SK-N-SH (cell line): Measurements from ENCODE around the gene VPS18. TPM values are rescaled to one million over a fixed set of nuclear protein-coding genes. Genes with fewer than 3 reads are reported as not detected.

Experiments
- CTCF ChIA-PET: fragments of 300-600, 350-600 bp; formaldehyde crosslinking; extraction: SDS; loops from one replicate; lab custom pipeline; 2021; lab: Yijun Ruan, JAX
- POLR2A ChIA-PET: fragments of 350-600 bp; sonication (Branson Sonifier 250); formaldehyde crosslinking; extraction: SDS; loops from one replicate; lab custom pipeline; 2020; ENCODE audit warnings: antibody characterized with exemption, inconsistent platforms; lab: Yijun Ruan, JAX
- DNase-seq: peaks from one replicate; pipeline ENCODE4 v3.0.0; 2012
- H2AFZ ChIP-seq: fragments of 200-600 bp; sonication (generic); 2 replicates; pipeline ENCODE4 v1.8.1; 2016; ENCODE audit warnings: antibody characterized with exemption, mild to moderate bottlenecking, low read depth
- H3F3A ChIP-seq: fragments of 200-600 bp; sonication (generic); replicated peaks from 2 replicates; pipeline ENCODE3; 2016; ENCODE audit warnings: antibody characterized with exemption, mild to moderate bottlenecking; ENCODE audit not compliant: insufficient read depth
- H3K27ac ChIP-seq, 2 experiments: fragments of 200-500 bp in 1 of 2; fragments of 200-600 bp in 1 of 2; sonication (Bioruptor generic) in 1 of 2; sonication (generic), shearing (Covaris generic) in 1 of 2; 2 replicates each; pipeline versions ENCODE4 v1.5.1 to v1.6.1; 2014 to 2016; ENCODE audit warnings: low read depth in 2 of 2, inconsistent platforms in 1 of 2, low read length in 1 of 2, mild to moderate bottlenecking in 1 of 2, mixed read lengths in 1 of 2
- H3K27me3 ChIP-seq: fragments of 200-600 bp; sonication (generic), shearing (Covaris generic); 2 replicates; pipeline ENCODE4 v1.6.1; 2016; ENCODE audit warnings: mixed run types; ENCODE audit not compliant: insufficient read depth
- H3K36me3 ChIP-seq, 2 experiments: fragments of 200-500 bp in 1 of 2; fragments of 200-600 bp in 1 of 2; sonication (Bioruptor generic) in 1 of 2; sonication (generic) in 1 of 2; replicated peaks in 1 of 2; 2 replicates each; pipeline versions ENCODE3 to v1.5.1; 2014 to 2016; ENCODE audit warnings: low read length in 1 of 2, mild to moderate bottlenecking in 1 of 2; ENCODE audit not compliant: insufficient read depth in 2 of 2, control insufficient read depth in 1 of 2
- H3K4me1 ChIP-seq, 2 experiments: fragments of 200-500 bp in 1 of 2; fragments of 200-600 bp in 1 of 2; sonication (Bioruptor generic) in 1 of 2; sonication (generic), shearing (Covaris generic) in 1 of 2; 2 replicates each; pipeline versions ENCODE4 v1.5.1 to v1.6.1; 2014 to 2016; ENCODE audit warnings: low read depth in 1 of 2, low read length in 1 of 2, mixed run types in 1 of 2; ENCODE audit not compliant: insufficient read depth in 2 of 2, control insufficient read depth in 1 of 2
- H3K4me2 ChIP-seq: fragments of 200-600 bp; sonication (generic), shearing (Covaris generic); 2 replicates; pipeline ENCODE4 v1.6.1; 2017; ENCODE audit warnings: mixed run types
- H3K4me3 ChIP-seq, 2 experiments: fragments of 200-500 bp in 1 of 2; fragments of 200-600 bp in 1 of 2; sonication (Bioruptor generic) in 1 of 2; sonication (generic), shearing (Covaris generic) in 1 of 2; 2 replicates each; pipeline versions ENCODE4 v1.5.1 to v1.8.1; 2014 to 2016; ENCODE audit warnings: low read depth in 2 of 2, inconsistent platforms in 1 of 2, low read length in 1 of 2, mild to moderate bottlenecking in 1 of 2, mixed read lengths in 1 of 2, moderate library complexity in 1 of 2
- H3K79me2 ChIP-seq: fragments of 200-600 bp; sonication (generic); 2 replicates; pipeline ENCODE4 v1.8.1; 2017; ENCODE audit warnings: mild to moderate bottlenecking; ENCODE audit not compliant: insufficient read depth
- H3K9ac ChIP-seq: fragments of 200-600 bp; sonication (generic); 2 replicates; pipeline ENCODE4 v1.6.1; 2017; ENCODE audit warnings: mixed run types
- H3K9me2 ChIP-seq: fragments of 200-600 bp; sonication (generic); 2 replicates; pipeline ENCODE4 v1.6.1; 2017; ENCODE audit warnings: mixed run types
- H3K9me3 ChIP-seq: fragments of 200-600 bp; sonication (generic); 2 replicates; pipeline ENCODE4 v1.6.1; 2017; ENCODE audit warnings: mixed run types, mild to moderate bottlenecking, moderate library complexity
- H4K20me1 ChIP-seq: fragments of 200-600 bp; sonication (generic); 2 replicates; pipeline ENCODE4 v1.6.1; 2017; ENCODE audit warnings: mild to moderate bottlenecking, mixed run types; ENCODE audit not compliant: insufficient read depth
- FOSL2 ChIP-seq: IDR thresholded peaks from 2 replicates; pipeline ENCODE4 v1.4.0; 2012; ENCODE audit warnings: low read depth, mild to moderate bottlenecking, moderate library complexity, borderline replicate concordance
- GATA2 ChIP-seq: sonication (generic); formaldehyde crosslinking; IDR thresholded peaks from 2 replicates; pipeline ENCODE4 v1.5.0; 2020; ENCODE audit warnings: mild to moderate bottlenecking, missing genetic modification reagents
- MXI1 ChIP-seq: IDR thresholded peaks from 2 replicates; pipeline ENCODE4 v1.6.1; 2012; ENCODE audit warnings: mild to moderate bottlenecking, low read depth, low read length, improper control_type of control experiment
- NFIC ChIP-seq: IDR thresholded peaks from 2 replicates; pipeline ENCODE4 v1.4.0; 2012; ENCODE audit warnings: borderline replicate concordance
- NRF1 ChIP-seq: IDR thresholded peaks from 2 replicates; pipeline ENCODE4 v1.6.1; 2012; ENCODE audit warnings: low read depth, mild to moderate bottlenecking, low read length
- RCOR1 ChIP-seq: fragments of 150-350 bp; IDR thresholded peaks from 2 replicates; pipeline ENCODE4 v1.6.1; 2017; ENCODE audit warnings: antibody characterized with exemption, low read length
- SMC3 ChIP-seq: IDR thresholded peaks from 2 replicates; pipeline ENCODE4 v1.6.1; 2012; ENCODE audit warnings: low read depth, low read length, improper control_type of control experiment
- TCF12 ChIP-seq: IDR thresholded peaks from 2 replicates; pipeline ENCODE4 v1.4.0; 2012
- YY1 ChIP-seq: IDR thresholded peaks from 2 replicates; pipeline ENCODE4 v1.4.0; 2012; ENCODE audit warnings: low read depth, mild to moderate bottlenecking
- WGBS: methylation state at CpG from one replicate; pipeline ENCODE4 v1.1.6; 2017; ENCODE audit warnings: low lambda C conversion rate; 5-methylcytosine and 5-hydroxymethylcytosine counted together
- polyA plus RNA-seq, 3 experiments: library from polyadenylated mRNA; depleted of rRNA; stranded (reverse); fragments of >200 nt; gene quantifications; 2 replicates each; pipeline ENCODE4 v1.2.3, GENCODE V29; 2012
- TF ChIP-seq, protein P1 (sequence below): fragments of 200-600 bp; sonication (generic); IDR thresholded peaks from 2 replicates; pipeline ENCODE4 v1.6.1; 2017; ENCODE audit warnings: antibody characterized with exemption, mild to moderate bottlenecking, moderate library complexity
- TF ChIP-seq, protein P2 (sequence below): fragments of 150-350 bp; IDR thresholded peaks from 2 replicates; pipeline ENCODE4 v1.6.1; 2016; ENCODE audit warnings: mild to moderate bottlenecking, low read depth, low read length
- TF ChIP-seq, protein P3 (sequence below): IDR thresholded peaks from 2 replicates; pipeline ENCODE4 v1.4.0; 2012; ENCODE audit warnings: low read depth, borderline replicate concordance
- TF ChIP-seq, protein P4 (sequence below): IDR thresholded peaks from 2 replicates; pipeline ENCODE4 v1.6.1; 2012; ENCODE audit warnings: mild to moderate bottlenecking, low read depth, low read length, moderate library complexity
- TF ChIP-seq, protein P5 (sequence below): IDR thresholded peaks from 2 replicates; pipeline ENCODE4 v1.4.0; 2012; ENCODE audit warnings: low read depth

Gene VPS18
- polyA plus RNA-seq, 1 of the 3 experiments (the other 2 are of a cell fraction), result 14.1 TPM

DNA sequence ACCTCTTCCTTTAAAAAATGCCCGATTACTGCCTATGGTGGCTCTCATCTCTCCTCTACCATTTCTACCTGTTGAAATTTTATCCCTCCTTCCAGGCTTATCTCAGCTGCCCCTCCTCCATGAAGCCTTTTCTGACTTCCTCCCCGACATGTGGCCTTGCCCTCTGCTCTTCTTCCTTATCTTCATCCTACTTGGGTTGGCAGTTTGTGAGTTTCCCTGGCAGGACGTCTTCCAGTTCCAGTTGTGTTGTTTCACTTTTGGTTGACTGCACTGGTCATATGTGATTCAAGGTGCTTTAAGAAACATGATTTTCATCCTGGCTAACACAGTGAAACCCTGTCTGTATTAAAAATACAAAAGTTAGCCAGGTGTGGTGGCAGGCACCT, 39.3 kb downstream of the VPS18 start:
- ChIA-PET POLR2A (interaction anchor here (0.7 kb wide), 1 partner anchor 727 kb away, joined by 3 read pairs; the partner anchor contains the start of gene MGA), CTCF (interaction anchor here (1.0 to 33.6 kb wide), 2 partner anchors 32 to 76 kb away, joined by 3 to 675 read pairs; partner anchors contain the start of gene VPS18)
- H3K27me3 ChIP-seq, result peaks cover 28% of the 10 kb centered on the region
- H3K36me3 ChIP-seq, result no peaks in the 10 kb centered on the region
- WGBS, result 70% methylated on average over 3 of the region's 3 CpGs
- no peak overlapping the region for H3K27ac ChIP-seq
- H3K79me2 ChIP-seq, result no peaks in the 10 kb centered on the region
- no peaks in the 10 kb centered on the region for H3F3A ChIP-seq
- no peak overlapping the region for H3K9ac ChIP-seq
- peaks cover 14 to 31% of the 10 kb centered on the region in 2 experiments; a peak in 2 of 4 replicates for H3K4me1 ChIP-seq
- H2AFZ ChIP-seq, result no peak overlapping the region
- no peak overlapping the region for H3K4me2 ChIP-seq
- H3K9me2 ChIP-seq, result no peaks in the 10 kb centered on the region
- no peaks in the 10 kb centered on the region for H4K20me1 ChIP-seq
- no peak overlapping the region for H3K4me3 ChIP-seq
- H3K9me3 ChIP-seq, result no peaks in the 10 kb centered on the region
- TF ChIP-seq, protein P1, sequence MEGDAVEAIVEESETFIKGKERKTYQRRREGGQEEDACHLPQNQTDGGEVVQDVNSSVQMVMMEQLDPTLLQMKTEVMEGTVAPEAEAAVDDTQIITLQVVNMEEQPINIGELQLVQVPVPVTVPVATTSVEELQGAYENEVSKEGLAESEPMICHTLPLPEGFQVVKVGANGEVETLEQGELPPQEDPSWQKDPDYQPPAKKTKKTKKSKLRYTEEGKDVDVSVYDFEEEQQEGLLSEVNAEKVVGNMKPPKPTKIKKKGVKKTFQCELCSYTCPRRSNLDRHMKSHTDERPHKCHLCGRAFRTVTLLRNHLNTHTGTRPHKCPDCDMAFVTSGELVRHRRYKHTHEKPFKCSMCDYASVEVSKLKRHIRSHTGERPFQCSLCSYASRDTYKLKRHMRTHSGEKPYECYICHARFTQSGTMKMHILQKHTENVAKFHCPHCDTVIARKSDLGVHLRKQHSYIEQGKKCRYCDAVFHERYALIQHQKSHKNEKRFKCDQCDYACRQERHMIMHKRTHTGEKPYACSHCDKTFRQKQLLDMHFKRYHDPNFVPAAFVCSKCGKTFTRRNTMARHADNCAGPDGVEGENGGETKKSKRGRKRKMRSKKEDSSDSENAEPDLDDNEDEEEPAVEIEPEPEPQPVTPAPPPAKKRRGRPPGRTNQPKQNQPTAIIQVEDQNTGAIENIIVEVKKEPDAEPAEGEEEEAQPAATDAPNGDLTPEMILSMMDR, result no peak
- TF ChIP-seq GATA2 (CRISPR knock-in tag), result no peak
- TF ChIP-seq SMC3, result no peak
- TF ChIP-seq MXI1, result no peak
- TF ChIP-seq, protein P2, sequence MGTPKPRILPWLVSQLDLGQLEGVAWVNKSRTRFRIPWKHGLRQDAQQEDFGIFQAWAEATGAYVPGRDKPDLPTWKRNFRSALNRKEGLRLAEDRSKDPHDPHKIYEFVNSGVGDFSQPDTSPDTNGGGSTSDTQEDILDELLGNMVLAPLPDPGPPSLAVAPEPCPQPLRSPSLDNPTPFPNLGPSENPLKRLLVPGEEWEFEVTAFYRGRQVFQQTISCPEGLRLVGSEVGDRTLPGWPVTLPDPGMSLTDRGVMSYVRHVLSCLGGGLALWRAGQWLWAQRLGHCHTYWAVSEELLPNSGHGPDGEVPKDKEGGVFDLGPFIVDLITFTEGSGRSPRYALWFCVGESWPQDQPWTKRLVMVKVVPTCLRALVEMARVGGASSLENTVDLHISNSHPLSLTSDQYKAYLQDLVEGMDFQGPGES, result no peak
- TF ChIP-seq, protein P3, sequence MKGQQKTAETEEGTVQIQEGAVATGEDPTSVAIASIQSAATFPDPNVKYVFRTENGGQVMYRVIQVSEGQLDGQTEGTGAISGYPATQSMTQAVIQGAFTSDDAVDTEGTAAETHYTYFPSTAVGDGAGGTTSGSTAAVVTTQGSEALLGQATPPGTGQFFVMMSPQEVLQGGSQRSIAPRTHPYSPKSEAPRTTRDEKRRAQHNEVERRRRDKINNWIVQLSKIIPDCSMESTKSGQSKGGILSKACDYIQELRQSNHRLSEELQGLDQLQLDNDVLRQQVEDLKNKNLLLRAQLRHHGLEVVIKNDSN, result no peak
- no peak for TF ChIP-seq RCOR1
- TF ChIP-seq, protein P4, sequence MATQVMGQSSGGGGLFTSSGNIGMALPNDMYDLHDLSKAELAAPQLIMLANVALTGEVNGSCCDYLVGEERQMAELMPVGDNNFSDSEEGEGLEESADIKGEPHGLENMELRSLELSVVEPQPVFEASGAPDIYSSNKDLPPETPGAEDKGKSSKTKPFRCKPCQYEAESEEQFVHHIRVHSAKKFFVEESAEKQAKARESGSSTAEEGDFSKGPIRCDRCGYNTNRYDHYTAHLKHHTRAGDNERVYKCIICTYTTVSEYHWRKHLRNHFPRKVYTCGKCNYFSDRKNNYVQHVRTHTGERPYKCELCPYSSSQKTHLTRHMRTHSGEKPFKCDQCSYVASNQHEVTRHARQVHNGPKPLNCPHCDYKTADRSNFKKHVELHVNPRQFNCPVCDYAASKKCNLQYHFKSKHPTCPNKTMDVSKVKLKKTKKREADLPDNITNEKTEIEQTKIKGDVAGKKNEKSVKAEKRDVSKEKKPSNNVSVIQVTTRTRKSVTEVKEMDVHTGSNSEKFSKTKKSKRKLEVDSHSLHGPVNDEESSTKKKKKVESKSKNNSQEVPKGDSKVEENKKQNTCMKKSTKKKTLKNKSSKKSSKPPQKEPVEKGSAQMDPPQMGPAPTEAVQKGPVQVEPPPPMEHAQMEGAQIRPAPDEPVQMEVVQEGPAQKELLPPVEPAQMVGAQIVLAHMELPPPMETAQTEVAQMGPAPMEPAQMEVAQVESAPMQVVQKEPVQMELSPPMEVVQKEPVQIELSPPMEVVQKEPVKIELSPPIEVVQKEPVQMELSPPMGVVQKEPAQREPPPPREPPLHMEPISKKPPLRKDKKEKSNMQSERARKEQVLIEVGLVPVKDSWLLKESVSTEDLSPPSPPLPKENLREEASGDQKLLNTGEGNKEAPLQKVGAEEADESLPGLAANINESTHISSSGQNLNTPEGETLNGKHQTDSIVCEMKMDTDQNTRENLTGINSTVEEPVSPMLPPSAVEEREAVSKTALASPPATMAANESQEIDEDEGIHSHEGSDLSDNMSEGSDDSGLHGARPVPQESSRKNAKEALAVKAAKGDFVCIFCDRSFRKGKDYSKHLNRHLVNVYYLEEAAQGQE, result no peak
- TF ChIP-seq, protein P5, sequence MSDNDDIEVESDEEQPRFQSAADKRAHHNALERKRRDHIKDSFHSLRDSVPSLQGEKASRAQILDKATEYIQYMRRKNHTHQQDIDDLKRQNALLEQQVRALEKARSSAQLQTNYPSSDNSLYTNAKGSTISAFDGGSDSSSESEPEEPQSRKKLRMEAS, result no peak
- TF ChIP-seq NRF1, result no peak
- TF ChIP-seq TCF12, result no peak
- no peak for TF ChIP-seq FOSL2
- TF ChIP-seq NFIC, result no peak
- no peak for TF ChIP-seq YY1
- no peak for DNase-seq
